Nephron progenitor cell (in vitro differentiated cells): Measurements from ENCODE around the gene CCDC102A.
A peak's percentile ranks its signal among the peaks of the same experiment; 100 is the strongest.

Source experiments
- DNase-seq: peaks from one replicate; pipeline ENCODE4 v3.0.0; 2021
- H3K27ac Mint-ChIP-seq: 2 replicates; pipeline ENCODE4 v1.8.0; 2021; ENCODE audit warnings: mild to moderate bottlenecking, moderate library complexity, mixed read lengths
- H3K27me3 Mint-ChIP-seq: 2 replicates; pipeline ENCODE4 v1.8.0; 2021; ENCODE audit warnings: mild to moderate bottlenecking, low read depth, mixed read lengths; ENCODE audit not compliant: poor library complexity
- H3K36me3 Mint-ChIP-seq: 2 replicates; pipeline ENCODE4 v1.8.0; 2021; ENCODE audit warnings: low read depth, mixed read lengths
- H3K4me1 Mint-ChIP-seq: 2 replicates; pipeline ENCODE4 v1.8.0; 2021; ENCODE audit warnings: mixed read lengths
- H3K4me3 Mint-ChIP-seq: 2 replicates; pipeline ENCODE4 v1.8.0; 2021; ENCODE audit warnings: mild to moderate bottlenecking, moderate library complexity, mixed read lengths
- H3K9me3 Mint-ChIP-seq: 2 replicates; pipeline ENCODE4 v1.8.0; 2021; ENCODE audit warnings: mild to moderate bottlenecking, moderate library complexity, mixed read lengths
- CTCF ChIP-seq: fragments of 200-600 bp; sonication (generic); IDR thresholded peaks from 2 replicates; pipeline ENCODE4 v1.5.0; 2021; ENCODE audit warnings: antibody characterized with exemption

CCDC102A gene

GRCh38 chr16:57525761-57526160, 10.6 kb downstream of the CCDC102A start:
- TF ChIP-seq CTCF, result no peak
- Mint-ChIP-seq H3K4me3 (no peak overlapping the region), H3K36me3 (peaks cover 17% of the 10 kb centered on the region), H3K4me1 (peaks cover 33% of the 10 kb centered on the region), H3K9me3 (no peaks in the 10 kb centered on the region), H3K27ac (no peak overlapping the region), H3K27me3 (peaks cover 34% of the 10 kb centered on the region)
- DNase-seq, result peak; percentile 46

- peaks cover 12% of the 10 kb centered on the region for H3K4me1 Mint-ChIP-seq
- no peak for TF ChIP-seq CTCF
- no peak for DNase-seq
- H3K9me3 Mint-ChIP-seq, result no peaks in the 10 kb centered on the region
- no peak overlapping the region for H3K4me3 Mint-ChIP-seq
- H3K27ac Mint-ChIP-seq, result no peak overlapping the region
- H3K27me3 Mint-ChIP-seq, result peaks cover 12% of the 10 kb centered on the region
- H3K36me3 Mint-ChIP-seq, result peaks cover 13% of the 10 kb centered on the region
Observed at GRCh38 chr16:57522960-57523359, 13.4 kb downstream of the CCDC102A start.

GRCh38 chr16:57519796-57520360, 16.5 kb downstream of the CCDC102A start:
- Mint-ChIP-seq H3K27ac (no peak overlapping the region), H3K36me3 (peaks cover 16% of the 10 kb centered on the region), H3K4me1 (peaks cover 10% of the 10 kb centered on the region), H3K4me3 (no peak overlapping the region), H3K27me3 (no peaks in the 10 kb centered on the region), H3K9me3 (no peaks in the 10 kb centered on the region)
- peak; percentile 88 for DNase-seq
- TF ChIP-seq CTCF, result peak; percentile 98

- Mint-ChIP-seq H3K9me3 (no peaks in the 10 kb centered on the region), H3K36me3 (peaks cover 16% of the 10 kb centered on the region), H3K4me1 (peaks cover 17% of the 10 kb centered on the region), H3K27me3 (no peaks in the 10 kb centered on the region), H3K27ac (no peak overlapping the region), H3K4me3 (no peak overlapping the region)
- no peak for TF ChIP-seq CTCF
- no peak for DNase-seq
Observed at GRCh38 chr16:57518922-57519321, 17.4 kb downstream of the CCDC102A start.

- peaks cover 16% of the 10 kb centered on the region for H3K36me3 Mint-ChIP-seq
- H3K27ac Mint-ChIP-seq, result no peak overlapping the region
- no peak for TF ChIP-seq CTCF
- no peaks in the 10 kb centered on the region for H3K27me3 Mint-ChIP-seq
- DNase-seq, result no peak
- H3K9me3 Mint-ChIP-seq, result no peaks in the 10 kb centered on the region
- peaks cover 21% of the 10 kb centered on the region for H3K4me1 Mint-ChIP-seq
- no peak overlapping the region for H3K4me3 Mint-ChIP-seq
Observed at GRCh38 chr16:57518520-57518919, 17.9 kb downstream of the CCDC102A start.
